22Rv1 (cell line): ENCODE results near the gene HSFX1.

Source experiments
- ZFX ChIP-seq: fragments of 450-650 bp; IDR thresholded peaks from 2 replicates; pipeline ENCODE4 v1.6.1; 2017; ENCODE audit warnings: antibody characterized with exemption, borderline replicate concordance
- TF ChIP-seq, protein P1 (sequence below): fragments of 450-650 bp; IDR thresholded peaks from 2 replicates; pipeline ENCODE4 v1.5.1; 2017; ENCODE audit warnings: mild to moderate bottlenecking

DNA sequence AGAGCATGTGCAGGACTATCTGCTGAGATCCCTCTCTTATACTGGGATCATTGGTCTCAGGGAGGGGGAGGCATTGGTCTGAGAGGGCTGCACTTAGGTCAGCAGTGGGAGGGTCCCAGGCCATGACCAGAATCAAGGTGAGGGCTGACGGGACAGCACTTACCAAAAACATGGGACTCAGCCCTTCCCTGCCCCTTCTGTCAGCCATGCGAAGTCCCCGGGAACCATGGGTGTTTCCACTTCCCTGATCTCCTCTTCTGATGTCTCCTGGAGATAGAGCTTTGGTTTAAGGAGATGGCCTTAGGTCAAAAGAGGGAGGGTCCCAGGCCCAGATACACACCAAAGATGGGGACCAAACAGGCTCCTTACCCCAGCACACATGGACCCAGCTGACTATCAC, 12.9 kb upstream of the HSFX1 start:
- TF ChIP-seq, protein P1, sequence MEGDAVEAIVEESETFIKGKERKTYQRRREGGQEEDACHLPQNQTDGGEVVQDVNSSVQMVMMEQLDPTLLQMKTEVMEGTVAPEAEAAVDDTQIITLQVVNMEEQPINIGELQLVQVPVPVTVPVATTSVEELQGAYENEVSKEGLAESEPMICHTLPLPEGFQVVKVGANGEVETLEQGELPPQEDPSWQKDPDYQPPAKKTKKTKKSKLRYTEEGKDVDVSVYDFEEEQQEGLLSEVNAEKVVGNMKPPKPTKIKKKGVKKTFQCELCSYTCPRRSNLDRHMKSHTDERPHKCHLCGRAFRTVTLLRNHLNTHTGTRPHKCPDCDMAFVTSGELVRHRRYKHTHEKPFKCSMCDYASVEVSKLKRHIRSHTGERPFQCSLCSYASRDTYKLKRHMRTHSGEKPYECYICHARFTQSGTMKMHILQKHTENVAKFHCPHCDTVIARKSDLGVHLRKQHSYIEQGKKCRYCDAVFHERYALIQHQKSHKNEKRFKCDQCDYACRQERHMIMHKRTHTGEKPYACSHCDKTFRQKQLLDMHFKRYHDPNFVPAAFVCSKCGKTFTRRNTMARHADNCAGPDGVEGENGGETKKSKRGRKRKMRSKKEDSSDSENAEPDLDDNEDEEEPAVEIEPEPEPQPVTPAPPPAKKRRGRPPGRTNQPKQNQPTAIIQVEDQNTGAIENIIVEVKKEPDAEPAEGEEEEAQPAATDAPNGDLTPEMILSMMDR, result no peak
- TF ChIP-seq ZFX, result no peak
